A549 (cell line): Measurements from ENCODE around the gene TNN. TPM values are rescaled to one million over a fixed set of nuclear protein-coding genes. Genes with fewer than 3 reads are reported as not detected.

Experiments
- ATAC-seq, 2 experiments: fragments of 200-7000 bp in 1 of 2; fragments of >200 bp in 1 of 2; cut with Nextera tagmentation in 1 of 2; cut with Tn5 transposase in 1 of 2; 3 replicates each; pipeline versions ENCODE4 v1.8.0 to v1.9.1; 2018 to 2020; ENCODE audit warnings: mild to moderate bottlenecking in 1 of 2, moderate library complexity in 1 of 2
- CTCF ChIA-PET: fragments of 300-600 bp; sonication (Branson Sonifier 250); formaldehyde crosslinking; extraction: SDS; loops from one replicate; lab custom pipeline; 2021; ENCODE audit warnings: antibody characterized with exemption, inconsistent platforms; lab: Yijun Ruan, JAX
- POLR2A ChIA-PET: fragments of 350-600 bp; formaldehyde crosslinking; extraction: SDS; loops from one replicate; lab custom pipeline; 2021; ENCODE audit warnings: antibody characterized with exemption, inconsistent platforms; lab: Yijun Ruan, JAX
- DNase-seq, 2 experiments: peaks; one replicate each; pipeline versions ENCODE4 v3.0.0 to v3.0.0-alpha.2; 2011 to 2016; ENCODE audit warnings: low read depth in 1 of 2, low spot score in 1 of 2
- FAIRE-seq: peaks from 2 replicates; lab custom pipeline; 2011; peaks lifted over from hg19 to GRCh38; lab: Jason Lieb, UNC
- H3K27ac ChIP-seq, 2 experiments: fragments of >200 bp; sonication (Bioruptor Twin); formaldehyde crosslinking; 3 replicates each; pipeline ENCODE4 v1.5.1; 2016 to 2017
- H3K4me1 ChIP-seq: fragments of >200 bp; sonication (Bioruptor Twin); formaldehyde crosslinking; 3 replicates; pipeline ENCODE4 v1.6.1; 2016
- H3K4me2 ChIP-seq: fragments of >200 bp; sonication (Bioruptor Twin); formaldehyde crosslinking; 3 replicates; pipeline ENCODE4 v1.6.1; 2016
- H3K4me3 ChIP-seq: fragments of >200 bp; sonication (Bioruptor Twin); formaldehyde crosslinking; 3 replicates; pipeline ENCODE4 v1.5.1; 2016
- H3K9me3 ChIP-seq: fragments of >200 bp; sonication (Bioruptor Twin); formaldehyde crosslinking; 3 replicates; pipeline ENCODE4 v1.6.1; 2016
- ATOH8 ChIP-seq: fragments of 250-450 bp; sonication (Bioruptor Pico); IDR thresholded peaks from 2 replicates; pipeline ENCODE4 v1.5.0; 2020; ENCODE audit warnings: low read depth, mild to moderate bottlenecking, moderate library complexity
- CBX2 ChIP-seq: fragments of 200-600 bp; sonication (generic); IDR thresholded peaks from 2 replicates; pipeline ENCODE4 v1.6.1; 2016; ENCODE audit warnings: low read depth, mild to moderate bottlenecking, borderline replicate concordance
- EHMT2 ChIP-seq: fragments of 200-600 bp; sonication (generic); IDR thresholded peaks from 2 replicates; pipeline ENCODE4 v1.6.1; 2016; ENCODE audit warnings: antibody characterized with exemption, low read depth, mild to moderate bottlenecking, moderate library complexity
- ESRRA ChIP-seq: fragments of 150-350 bp; IDR thresholded peaks from 2 replicates; pipeline ENCODE4 v1.6.1; 2014; ENCODE audit warnings: mild to moderate bottlenecking, low read length, borderline replicate concordance
- FOSB ChIP-seq: fragments of 250-450 bp; sonication (Bioruptor Pico); IDR thresholded peaks from 2 replicates; pipeline ENCODE4 v1.5.0; 2020; ENCODE audit warnings: mild to moderate bottlenecking, moderate library complexity
- FOSL2 ChIP-seq, 2 experiments: fragments of 450-650 bp in 1 of 2; fragments of >200 bp in 1 of 2; sonication (Bioruptor Twin) in 1 of 2; formaldehyde crosslinking; IDR thresholded peaks; 2 replicates each; pipeline versions ENCODE4 v1.5.0 to v1.6.1; 2016 to 2020; ENCODE audit warnings: mild to moderate bottlenecking in 1 of 2, moderate library complexity in 1 of 2
- GATA3 ChIP-seq: IDR thresholded peaks from 2 replicates; pipeline ENCODE4 v1.6.1; 2012; ENCODE audit warnings: borderline replicate concordance
- HDAC2 ChIP-seq: fragments of 200-600 bp; sonication (generic); IDR thresholded peaks from 2 replicates; pipeline ENCODE4 v1.6.1; 2016
- HMGXB4 ChIP-seq: fragments of 250-450 bp; sonication (Bioruptor Pico); IDR thresholded peaks from 2 replicates; pipeline ENCODE4 v1.5.0; 2021; ENCODE audit warnings: mild to moderate bottlenecking, moderate library complexity, borderline replicate concordance
- HOXB13 ChIP-seq: fragments of 250-450 bp; sonication (Bioruptor Pico); IDR thresholded peaks from 2 replicates; pipeline ENCODE4 v1.5.0; 2020; ENCODE audit warnings: low read depth, mild to moderate bottlenecking, moderate library complexity
- KDM1A ChIP-seq: fragments of 200-600 bp; sonication (generic); IDR thresholded peaks from 2 replicates; pipeline ENCODE4 v1.6.1; 2016; ENCODE audit warnings: low read depth, mild to moderate bottlenecking
- MAX ChIP-seq: IDR thresholded peaks from 2 replicates; pipeline ENCODE4 v1.6.1; 2012
- PHF8 ChIP-seq: fragments of 200-600 bp; sonication (generic); IDR thresholded peaks from 2 replicates; pipeline ENCODE4 v1.6.1; 2016; ENCODE audit warnings: low read depth, mild to moderate bottlenecking, antibody characterized with exemption, moderate library complexity, borderline replicate concordance
- REST ChIP-seq: fragments of 200-600 bp; sonication (generic); IDR thresholded peaks from 2 replicates; pipeline ENCODE4 v1.6.1; 2016; ENCODE audit warnings: antibody characterized with exemption, mild to moderate bottlenecking, moderate library complexity
- RNF2 ChIP-seq: fragments of 200-600 bp; sonication (generic); IDR thresholded peaks from 2 replicates; pipeline ENCODE4 v1.6.1; 2016; ENCODE audit warnings: low read depth, mild to moderate bottlenecking, antibody characterized with exemption, moderate library complexity, borderline replicate concordance
- USF2 ChIP-seq: fragments of 450-650 bp; IDR thresholded peaks from 2 replicates; pipeline ENCODE4 v1.6.1; 2014; ENCODE audit warnings: antibody characterized with exemption
- WGBS: methylation state at CpG from one replicate; pipeline ENCODE4 v1.1.6; 2017; ENCODE audit errors: missing lambda C conversion rate; 5-methylcytosine and 5-hydroxymethylcytosine counted together
- polyA plus RNA-seq, 4 experiments: library from polyadenylated mRNA; depleted of rRNA in 3 of 4; stranded (reverse); fragments of >200 nt; fragmentation: RNase III in 1 of 4; extraction: RNeasy Plus Mini Kit Qiagen cat#74134 plus additional on column Dnase treatment in 1 of 4; gene quantifications; 2 replicates in 3 of 4; 3 replicates in 1 of 4; pipeline ENCODE4 v1.2.3, GENCODE V29; 2011 to 2017

TNN gene
- polyA plus RNA-seq, 2 of the 4 experiments (the other 2 are of a cell fraction) = not detected

GRCh38 chr1:175164751-175165150 lies 97.1 kb downstream of the TNN start (continued):
- TF ChIP-seq ATOH8 (CRISPR knock-in tag) (no peak), USF2 (no peak)
- TF ChIP-seq, all 56 proteins: peak for 0

- 10% methylated on average over 5 of the region's 5 CpGs for WGBS
- FAIRE-seq (no peak), DNase-seq (no peak), ATAC-seq (no peak)
- Histone ChIP-seq H3K4me3 (no peak overlapping the region), H3K9me3 (no peaks in the 10 kb centered on the region), H3K4me2 (no peak overlapping the region), H3K4me1 (no peaks in the 10 kb centered on the region), H3K27ac (no peak overlapping the region)
- ChIA-PET POLR2A (no interaction called here), CTCF (interaction anchor here (3.9 to 8.9 kb wide), 2 partner anchors 12 to 18 kb away, joined by 23 to 89 read pairs; no protein-coding TSS in a partner anchor)
- TF ChIP-seq HDAC2 (no peak), FOSB (CRISPR knock-in tag) (no peak), HMGXB4 (CRISPR knock-in tag) (no peak)
These were observed 99.1 kb downstream of the TNN start for GRCh38 chr1:175166746-175167145.

GRCh38 chr1:175167861-175168260 lies 100.2 kb downstream of the TNN start:
- no peak for FAIRE-seq
- H3K27ac ChIP-seq = no peak overlapping the region
- ATAC-seq = no peak
- DNase-seq = no peak
- CTCF ChIA-PET = interaction anchor here (0.7 to 1.2 kb wide), 4 partner anchors 8 to 22 kb away, joined by 3 read pairs; no protein-coding TSS in a partner anchor
- no peaks in the 10 kb centered on the region for H3K4me1 ChIP-seq
- no peak overlapping the region for H3K4me3 ChIP-seq
- whole genome bisulfite sequencing = 52% methylated on average over 2 of the region's 2 CpGs
- H3K9me3 ChIP-seq = no peaks in the 10 kb centered on the region
- POLR2A ChIA-PET = no interaction called here
- TF ChIP-seq ESRRA (no peak), EHMT2 (no peak), FOSL2 (IDR thresholded peaks at IDR 0.05) (no peak), FOSL2 (CRISPR knock-in tag; IDR thresholded peaks at IDR 0.05) (no peak), HOXB13 (CRISPR knock-in tag) (no peak), PHF8 (no peak), KDM1A (no peak), RNF2 (no peak), MAX (no peak), GATA3 (no peak), REST (no peak), CBX2 (no peak)
- no peak overlapping the region for H3K4me2 ChIP-seq
